ENCODE measurements around the gene KLHL21.
"Not testable (repeated sequence)": the region's sequence is repeated elsewhere in the genome, so short reads cannot be mapped to it uniquely, and the experiment has no call there.

The KLHL21 gene

DNA sequence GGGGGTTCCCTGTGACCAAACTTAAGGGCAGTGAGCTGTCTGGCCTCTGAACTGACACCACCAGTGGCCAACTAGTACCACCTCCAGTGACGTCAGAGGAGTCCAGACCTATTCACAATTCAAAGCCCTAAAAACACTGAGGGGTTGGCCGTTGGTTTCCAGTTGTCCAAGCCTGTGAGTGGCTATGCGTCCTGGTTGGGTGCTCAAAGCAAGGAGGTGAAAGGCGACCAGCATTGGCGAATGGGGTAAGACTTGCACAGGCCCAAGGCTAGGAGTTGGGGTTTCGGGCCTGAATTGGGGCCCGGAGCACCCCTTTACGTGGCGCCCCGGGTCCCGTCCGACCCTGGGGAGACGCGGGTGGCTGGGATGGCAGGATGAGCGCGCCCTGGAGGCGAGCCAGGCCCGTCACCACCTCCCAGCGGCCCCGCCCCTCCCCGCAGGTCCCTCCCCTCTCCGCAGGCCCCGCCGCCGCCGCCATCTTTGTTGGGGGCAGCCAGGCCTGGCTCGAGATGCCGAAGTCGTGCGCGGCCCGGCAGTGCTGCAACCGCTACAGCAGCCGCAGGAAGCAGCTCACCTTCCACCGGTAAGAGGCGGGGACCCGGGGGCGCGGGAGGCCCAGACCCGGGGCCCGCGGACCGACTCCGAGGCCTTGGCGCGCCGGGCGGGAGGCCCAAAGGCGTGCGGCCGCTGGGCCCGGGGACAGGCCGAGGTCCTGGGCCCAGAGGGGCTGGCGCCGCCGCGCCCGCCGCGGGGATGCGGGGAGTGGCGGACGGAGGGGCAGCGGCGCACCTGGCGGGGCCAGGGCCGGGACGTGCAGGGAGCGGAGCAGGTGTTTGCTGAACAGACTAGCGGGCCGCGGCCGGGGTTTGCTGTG, 22.3 kb upstream of the KLHL21 start, which contains the start of gene THAP3:
THAP3 (plus strand) TSS at position 159 of the 874 bp plus-strand sequence; CDS start at position 510, 351 bp downstream.
- peak; percentile 88 for DNase-seq (ENCODE audit: low read depth)

DNA sequence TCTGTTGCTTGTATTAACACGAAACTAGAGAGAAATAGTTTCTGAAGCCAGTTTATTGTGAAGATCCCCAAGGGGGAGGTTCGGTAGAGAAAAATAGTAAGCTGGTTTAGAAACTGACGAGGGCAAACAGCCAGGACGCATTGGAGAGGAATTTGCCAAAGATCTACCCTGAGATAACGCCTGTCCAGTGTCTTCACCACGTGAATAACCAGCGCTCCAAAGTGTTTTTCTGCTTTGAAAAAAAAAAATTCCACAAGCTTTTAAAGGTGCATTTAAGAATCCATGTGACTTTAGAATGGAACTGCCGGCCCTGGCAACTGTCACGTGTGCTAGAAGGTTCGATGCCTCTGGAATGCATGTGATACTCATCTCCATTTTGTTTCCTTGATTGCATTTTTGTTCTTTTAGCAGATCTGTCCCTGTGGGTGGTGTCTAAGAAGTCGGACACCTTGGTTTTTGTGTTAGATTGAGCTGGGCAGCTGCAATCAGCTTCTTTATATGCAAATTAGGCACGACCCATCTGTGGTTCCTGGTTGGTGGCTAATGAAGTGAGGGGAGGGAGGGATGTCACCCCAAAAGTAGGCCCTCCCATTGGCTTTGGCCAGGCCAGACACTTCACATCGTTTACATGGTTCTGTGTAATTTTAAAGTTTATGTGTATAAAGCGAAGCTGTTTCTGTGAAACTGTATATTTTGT, 20.7 kb upstream of the KLHL21 start:
- no peak for DNase-seq (ENCODE audit: low read depth)

DNA sequence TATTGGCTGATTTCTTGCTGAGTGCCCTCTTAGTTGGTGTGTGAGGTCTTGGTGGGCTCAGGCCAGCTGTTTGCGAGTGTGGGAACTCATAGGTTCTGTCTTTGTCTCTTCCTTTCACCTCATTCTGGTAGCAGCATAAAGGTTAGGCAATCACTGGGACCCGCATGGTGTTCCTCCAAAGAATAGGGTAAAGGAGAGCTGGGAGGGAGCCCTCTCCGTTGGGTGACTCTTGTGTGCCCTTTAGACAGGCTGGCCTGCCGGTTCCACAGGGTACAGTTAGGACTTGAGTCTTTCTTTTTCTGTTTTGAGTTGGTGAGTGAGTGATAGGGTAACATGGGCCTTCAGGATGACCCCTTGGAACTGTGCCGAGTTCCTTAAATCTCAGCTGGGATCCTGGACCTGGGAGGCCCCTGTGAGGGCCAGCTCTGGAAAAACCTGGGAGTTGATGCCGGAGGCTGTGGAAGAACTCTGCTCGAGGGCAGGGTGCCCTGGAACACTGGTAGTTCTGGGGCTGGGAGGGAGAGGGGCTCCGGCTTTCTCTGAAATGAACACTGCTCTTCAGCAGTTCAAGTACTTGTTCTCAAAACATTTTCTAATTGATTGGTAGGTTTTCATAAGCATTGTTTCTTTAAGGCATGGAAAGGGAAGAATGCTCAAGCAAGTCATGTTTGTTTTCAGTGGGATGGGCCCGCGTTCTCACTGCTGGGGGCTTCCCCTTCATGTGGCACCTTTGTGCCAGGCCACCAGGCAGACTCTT, 19.9 kb upstream of the KLHL21 start:
- DNase-seq (ENCODE audit: low read depth) = no peak

- no peak for DNase-seq (ENCODE audit: low read depth)
Measured at GRCh38 chr1:6621429-6622391, 19.0 kb upstream of the KLHL21 start.

- no peak for DNase-seq (ENCODE audit: low read depth)
Measured at GRCh38 chr1:6619045-6619444, 16.4 kb upstream of the KLHL21 start.

- no peak for DNase-seq (ENCODE audit: low read depth)
Measured at GRCh38 chr1:6614929-6615785, 12.5 kb upstream of the KLHL21 start.

GRCh38 chr1:6614019-6614928, 11.6 kb upstream of the KLHL21 start:
- peak; percentile 49 for DNase-seq (ENCODE audit: low read depth)

DNA sequence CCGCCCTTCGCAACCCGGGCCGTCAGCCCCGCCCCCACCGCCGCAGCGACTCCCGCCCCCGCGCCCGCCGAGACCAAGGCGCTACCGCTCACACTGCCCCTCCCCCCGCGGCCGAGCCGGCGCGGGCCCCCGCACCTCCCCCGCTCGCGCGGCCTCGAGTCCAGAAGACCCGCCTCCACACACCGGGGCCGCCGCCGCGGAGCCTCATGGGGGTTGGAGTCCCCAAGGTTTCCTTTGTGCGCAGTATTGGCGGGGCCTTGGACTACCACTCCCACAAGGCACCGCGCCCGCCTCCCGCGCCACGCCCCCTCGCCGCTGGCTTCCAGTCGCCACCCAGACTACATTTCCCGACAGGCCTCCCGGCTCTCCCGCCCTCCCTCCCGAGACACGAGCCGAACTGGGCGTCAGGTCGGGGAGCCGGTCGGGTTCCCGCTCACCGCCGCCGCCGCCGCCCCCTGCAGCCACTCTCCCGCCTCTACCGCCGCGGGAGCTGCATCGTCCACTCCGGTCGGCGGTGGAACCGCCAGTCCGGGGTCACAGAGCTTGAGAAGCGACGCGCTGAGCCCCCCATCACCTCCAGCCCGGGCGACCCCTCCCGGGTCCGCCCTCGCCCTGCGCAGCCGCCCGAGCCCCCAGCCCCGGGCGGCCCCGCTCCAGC, 10.8 kb upstream of the KLHL21 start, which contains the start of gene PHF13:
PHF13 (plus strand) TSS at position 371 of the 658 bp plus-strand sequence. CDS start 336 bp downstream, outside the sequence.
- DNase-seq (ENCODE audit: low read depth) = peak; percentile 99

DNA sequence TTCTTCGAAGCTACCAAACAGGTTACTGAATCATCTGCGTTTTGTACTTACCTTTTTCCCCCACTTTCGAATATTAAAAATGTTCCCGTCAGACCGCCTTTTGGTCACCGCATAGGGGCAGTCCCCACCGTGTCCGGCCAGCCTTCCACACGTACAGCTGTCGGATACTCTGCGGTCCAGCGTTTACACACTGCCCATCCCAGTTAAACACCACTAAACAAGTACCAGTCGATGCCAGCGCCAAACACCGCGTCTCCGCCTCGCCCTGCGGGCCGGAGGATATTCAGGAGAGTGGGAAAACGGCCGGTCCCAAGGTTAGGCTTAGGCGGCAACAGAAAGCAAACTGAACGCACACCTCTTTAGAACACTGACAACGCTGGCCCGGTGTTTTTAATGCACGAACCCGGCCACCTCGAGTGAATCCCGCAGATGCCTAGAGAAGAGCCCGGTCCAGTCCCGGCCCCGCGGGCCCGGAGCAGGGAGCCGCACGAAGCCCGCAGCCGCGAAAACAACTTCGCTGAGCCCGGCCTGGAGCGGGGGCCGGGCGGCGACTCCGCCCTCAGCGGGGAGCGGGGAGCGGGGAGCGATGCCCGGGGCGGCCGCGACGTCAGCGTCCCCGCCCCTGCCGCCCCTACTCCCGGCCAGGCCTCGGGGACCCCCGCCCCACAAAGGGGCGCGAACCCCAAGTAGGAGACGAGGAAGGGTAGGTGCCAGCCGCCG, 10.1 kb upstream of the KLHL21 start:
- no peak for DNase-seq (ENCODE audit: low read depth)

DNA sequence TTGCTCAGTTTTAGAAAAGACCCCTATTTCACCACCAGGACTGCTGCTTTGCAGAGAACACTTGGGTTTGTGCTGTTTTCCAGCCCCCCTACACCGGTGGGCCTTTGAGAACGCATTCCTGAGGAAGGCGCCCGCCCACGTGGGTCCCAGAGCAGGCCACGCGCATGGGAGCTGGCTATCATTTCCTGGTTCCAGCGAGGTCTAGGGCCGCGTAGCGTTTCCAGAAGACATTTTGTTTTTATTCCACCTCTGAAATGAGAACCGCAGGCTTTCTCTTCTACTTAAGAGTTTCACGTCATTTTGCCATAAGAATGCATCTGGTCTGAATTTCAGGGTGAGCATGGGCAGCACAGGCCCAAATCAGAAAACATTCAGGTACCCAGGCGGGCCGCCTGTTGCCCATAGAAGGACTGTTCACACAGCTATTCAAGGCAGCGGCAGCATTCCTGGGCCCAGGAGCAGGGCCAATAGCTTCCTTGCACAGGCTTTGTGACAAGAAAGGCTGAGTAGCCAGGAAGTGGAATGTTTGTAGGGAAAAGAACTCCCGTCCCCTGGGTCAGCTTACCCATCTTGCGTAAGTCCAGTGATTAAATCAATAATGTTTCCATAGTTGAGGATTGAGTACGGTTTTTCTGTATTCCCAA, 1.4 kb upstream of the KLHL21 start:
- DNase-seq (ENCODE audit: low read depth) = no peak

- DNase-seq (ENCODE audit: low read depth) = peak; percentile 53
Measured at GRCh38 chr1:6603238-6603914, 707 bp upstream of the KLHL21 start.

DNA sequence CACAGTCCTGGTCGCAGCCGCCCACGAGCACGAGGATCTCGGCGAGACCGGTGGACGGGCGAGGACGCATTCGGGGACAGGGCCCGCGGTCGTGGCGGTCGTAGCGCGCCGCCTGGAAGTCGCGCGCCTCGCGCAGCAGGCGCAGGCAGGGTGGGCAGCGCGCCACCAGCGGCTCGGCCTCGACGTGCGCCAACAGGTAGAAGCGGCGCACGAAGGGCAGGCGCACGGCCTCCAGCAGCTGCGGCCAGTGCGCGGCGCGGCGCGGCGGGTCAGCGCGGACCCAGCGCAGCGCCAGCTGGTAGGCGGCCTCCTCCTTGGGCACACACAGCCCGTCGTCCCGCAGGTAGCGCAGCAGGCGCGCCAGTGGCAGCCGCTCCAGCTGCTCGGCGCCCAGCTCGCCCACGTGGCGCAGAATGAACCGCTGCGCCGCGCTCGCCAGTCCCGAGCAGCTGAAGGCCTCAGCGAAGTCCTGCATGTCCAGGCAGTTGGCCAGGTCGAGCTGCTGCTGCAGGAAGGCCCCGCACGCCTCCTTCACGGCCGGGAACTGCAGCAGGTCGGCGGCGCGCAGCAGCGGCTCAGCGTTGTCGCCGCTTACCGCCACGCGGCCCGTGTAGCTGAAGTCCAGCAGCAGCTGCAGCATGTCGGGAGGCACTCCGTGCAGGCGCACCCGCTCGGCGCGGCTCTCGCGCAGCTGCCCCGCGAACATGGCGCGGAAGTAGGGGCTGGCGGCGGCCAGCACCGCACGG, 573 bp downstream of the KLHL21 start:
- no peak for DNase-seq (ENCODE audit: low read depth)

DNA sequence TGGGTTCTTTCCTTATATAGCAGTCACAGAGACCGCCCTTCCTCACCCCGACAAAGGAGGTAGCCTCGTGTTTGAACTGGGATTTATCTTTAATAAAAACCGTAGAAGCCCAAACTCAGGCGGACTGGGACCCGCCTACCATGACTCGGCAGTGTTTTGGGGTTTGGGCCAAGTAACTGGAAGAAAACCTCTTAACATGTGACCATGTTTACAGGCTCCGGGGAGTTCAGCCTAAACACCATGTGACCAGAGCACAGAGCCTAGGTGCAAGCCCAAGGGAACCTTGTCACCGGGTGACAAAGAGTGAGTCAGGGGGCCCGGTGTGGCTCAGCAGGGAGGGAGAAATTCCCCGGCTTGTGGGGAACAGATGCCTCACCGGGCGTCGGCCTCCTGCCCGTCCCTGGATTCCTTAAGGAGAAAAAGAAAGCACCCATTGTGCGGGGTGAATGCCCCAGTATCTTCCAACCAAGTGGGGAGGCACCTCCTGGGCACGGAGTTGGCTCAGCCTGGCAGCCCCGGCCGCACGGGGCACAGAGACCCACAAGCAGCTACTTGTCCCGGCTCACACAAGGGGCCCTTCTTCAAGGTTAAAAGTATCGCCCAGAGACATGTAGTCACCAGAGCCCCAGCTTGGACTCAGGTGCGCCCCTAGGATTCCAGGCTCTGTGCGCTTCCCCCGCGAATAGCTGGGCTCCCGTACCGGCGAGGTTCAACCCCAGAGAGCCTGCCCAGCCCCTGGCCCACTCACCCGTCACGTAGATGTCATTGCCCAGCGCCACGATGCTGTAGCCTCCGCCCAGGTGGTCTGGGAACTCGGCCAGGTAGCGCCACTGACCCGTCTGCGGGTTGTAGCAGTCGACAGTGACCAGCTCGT, 1.4 kb downstream of the KLHL21 start:
- peak; percentile 81 for DNase-seq (ENCODE audit: low read depth)

DNA sequence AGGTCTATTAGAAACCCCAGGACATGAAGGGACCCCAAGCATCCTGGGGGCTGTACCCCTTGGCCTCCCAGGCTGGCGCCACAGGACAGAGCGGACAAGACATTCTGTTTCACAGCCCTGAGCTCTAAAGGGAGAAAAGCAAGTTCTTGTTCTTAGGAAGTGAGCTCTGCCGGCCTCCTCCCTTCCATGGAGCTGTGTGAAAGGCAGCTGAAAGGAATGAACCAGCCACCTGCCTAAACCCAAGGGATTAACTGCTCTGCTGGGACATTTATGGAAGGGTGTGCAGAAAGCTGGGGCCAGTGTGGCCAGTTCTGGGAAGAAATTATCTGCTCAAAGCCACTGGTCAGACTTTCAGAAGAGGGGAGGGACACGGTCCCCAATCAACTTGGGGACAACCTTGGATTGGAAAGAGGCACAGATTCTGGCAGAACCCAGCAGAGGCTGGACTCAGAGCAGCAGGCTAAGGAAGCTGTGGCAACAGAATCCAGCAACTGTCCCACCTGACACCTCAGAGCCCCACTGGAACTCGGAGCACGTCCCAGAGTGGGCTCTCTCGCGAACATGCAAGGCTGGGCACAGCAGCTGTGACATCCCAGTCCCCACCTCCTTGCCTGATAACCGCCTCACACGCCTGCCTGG, 2.1 kb downstream of the KLHL21 start:
- DNase-seq (ENCODE audit: low read depth) = no peak

DNA sequence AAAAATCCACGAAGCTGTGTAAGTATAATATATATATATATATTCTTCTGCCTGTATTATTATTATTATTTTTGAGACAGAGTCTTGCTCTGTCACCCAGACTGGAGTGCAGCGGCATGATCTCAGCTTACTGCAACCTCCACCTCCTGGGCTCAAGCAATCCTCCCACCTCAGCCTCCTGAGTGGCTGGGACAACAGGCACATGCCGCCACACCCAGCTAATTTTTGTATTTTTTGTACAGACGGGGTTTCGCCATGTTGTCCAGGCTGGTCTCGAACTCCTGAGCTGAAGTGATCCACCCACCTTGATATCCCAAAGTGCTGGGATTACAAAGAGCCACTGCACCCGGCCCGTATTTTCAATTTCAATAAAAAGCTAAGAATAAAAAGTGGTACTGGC, 2.7 kb downstream of the KLHL21 start:
- not testable (repeated sequence) for DNase-seq (ENCODE audit: low read depth)
